ENCODE data around the gene DSTN.

DSTN gene

DNA sequence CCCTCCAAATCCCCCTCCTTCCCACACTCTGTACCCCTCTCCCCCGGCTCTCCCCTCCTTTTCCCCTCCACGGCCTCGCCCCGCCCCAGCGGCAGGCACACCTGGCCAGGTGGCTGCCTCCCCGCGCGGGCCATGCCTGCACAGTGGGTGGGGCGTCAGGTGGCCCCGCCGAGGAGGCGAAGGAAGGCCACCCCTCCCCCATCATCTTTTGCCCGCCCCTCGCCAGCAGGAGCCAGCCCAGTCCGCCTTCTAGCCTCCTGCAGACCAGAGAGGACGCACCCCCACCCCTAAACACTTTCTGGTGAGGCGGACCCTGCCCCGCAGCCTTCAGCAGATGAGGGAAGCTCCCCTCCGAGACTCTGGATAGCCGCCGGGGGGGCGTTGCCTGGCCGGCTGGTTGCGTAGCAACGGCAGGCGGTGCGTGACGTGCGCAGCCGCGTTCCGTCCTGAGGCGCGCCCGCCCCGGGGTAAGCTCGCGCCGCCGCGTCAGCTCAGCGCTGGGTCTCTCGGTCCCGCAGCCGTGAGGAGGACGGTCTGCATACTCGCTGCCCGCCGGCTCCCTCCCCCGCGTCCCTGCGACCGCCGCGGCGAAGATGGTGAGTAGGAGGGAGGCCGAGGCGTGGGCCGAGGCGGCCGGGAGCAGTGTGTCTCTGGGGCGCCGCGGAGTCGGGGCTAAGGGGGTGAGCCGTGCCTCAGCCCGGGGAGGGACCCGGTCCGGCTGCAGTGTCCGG, at the start of gene DSTN:
DSTN (plus strand) TSS at position 460 of the 731 bp plus-strand sequence; CDS start at position 594, 134 bp downstream.
- peak; percentile 91 for DNase-seq

DNA sequence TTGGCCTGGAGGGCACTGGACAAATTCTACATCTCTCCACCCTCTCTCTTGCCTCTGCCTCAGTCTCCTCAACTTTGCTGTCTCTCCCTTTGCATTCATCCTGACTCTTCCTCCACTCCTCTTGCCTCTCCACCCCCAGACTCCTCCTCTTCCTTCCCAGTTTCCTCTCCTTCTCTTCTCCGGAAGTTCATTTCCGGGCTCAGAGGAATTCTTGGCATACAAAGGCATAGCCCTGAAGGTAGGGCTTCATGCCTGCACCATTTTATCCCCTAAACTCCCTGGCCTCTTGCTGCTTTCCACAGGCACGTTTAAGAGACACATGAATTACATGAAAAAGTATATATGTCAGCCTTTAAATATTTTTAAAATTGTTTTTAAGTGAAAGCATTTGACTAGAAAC, 49.3 kb upstream of the DSTN start:
- no peak for DNase-seq

DNA sequence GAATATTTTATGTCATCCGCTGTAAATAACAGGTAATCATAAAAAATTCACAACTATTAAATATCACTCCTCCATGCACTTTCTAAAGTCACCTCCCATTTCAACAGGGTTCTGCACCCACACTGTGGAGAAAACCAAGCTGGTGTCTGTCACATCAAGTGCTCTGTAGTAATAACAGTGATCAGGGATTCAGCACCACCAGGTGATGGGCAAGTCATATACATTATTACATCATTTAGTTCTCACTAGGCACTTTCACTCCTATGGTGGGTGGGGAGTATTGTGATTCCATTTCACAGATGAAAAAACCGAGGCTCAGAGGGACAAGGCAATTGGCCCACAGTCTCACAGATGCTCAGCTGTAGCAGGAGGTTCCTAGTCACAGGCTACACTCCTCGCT, 47.3 kb upstream of the DSTN start:
- DNase-seq, result no peak

GRCh38 chr20:17523326-17523725, 46.5 kb upstream of the DSTN start:
- DNase-seq, result no peak

DNA sequence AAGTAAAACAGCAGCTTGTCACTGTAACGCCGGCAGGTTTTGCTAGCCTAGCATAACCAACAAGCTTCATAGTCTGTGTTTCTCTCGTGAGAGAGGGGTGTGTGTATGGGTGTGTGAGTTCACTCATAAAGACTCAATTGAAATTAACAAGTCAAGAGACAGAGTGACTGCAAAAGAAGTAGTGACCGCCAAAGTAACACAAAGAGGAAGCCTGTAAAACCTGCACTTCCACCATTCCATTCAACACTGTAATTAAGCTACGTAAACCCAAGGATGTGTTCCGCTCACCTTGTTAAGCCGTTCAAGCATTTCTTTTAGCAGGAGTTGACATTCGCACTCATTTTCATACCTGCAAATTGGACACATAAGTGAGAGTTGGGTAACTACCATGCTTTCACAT, 45.3 kb upstream of the DSTN start:
- no peak for DNase-seq

DNA sequence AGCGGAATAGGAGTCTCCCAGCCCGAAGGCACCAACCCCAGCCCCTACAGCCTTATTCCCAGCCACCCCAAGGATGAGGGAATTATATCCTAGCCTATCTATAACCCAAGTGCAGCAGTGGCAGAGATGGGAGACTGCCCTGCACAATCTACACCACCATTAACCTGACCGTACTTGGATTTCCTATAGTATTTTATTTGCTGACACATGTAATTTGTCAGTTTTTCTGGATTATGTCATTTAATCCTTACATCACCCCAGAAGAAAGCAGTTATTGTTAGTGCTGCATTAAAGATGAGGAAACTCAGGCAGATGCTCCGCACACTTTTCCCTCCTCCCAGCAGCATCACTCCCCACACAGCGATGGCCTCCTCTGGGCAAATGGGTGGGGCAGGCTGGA, 44.7 kb upstream of the DSTN start:
- DNase-seq, result no peak

- DNase-seq, result peak; percentile 56
Measured at GRCh38 chr20:17525650-17526049, 44.2 kb upstream of the DSTN start.

DNA sequence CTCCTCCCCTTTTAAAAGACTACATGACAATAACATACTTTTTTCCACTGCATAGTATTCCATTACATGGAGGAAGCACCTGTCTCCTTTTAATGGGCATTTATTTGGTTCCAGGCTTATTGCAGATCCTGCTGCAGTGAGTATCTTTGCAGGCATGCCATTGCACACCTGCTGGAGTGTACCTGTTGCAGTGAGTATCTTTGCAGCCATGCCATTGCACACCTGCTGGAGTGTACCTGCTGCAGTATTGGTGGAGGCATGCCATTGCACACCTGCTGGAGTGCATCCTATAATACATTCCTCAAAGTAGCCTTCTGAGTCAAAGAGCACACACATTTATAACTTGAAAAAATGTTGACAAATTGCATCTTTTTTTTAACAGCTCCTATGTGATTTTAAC, 40.3 kb upstream of the DSTN start:
- DNase-seq, result no peak

GRCh38 chr20:17530153-17530552, 39.7 kb upstream of the DSTN start:
- no peak for DNase-seq

DNA sequence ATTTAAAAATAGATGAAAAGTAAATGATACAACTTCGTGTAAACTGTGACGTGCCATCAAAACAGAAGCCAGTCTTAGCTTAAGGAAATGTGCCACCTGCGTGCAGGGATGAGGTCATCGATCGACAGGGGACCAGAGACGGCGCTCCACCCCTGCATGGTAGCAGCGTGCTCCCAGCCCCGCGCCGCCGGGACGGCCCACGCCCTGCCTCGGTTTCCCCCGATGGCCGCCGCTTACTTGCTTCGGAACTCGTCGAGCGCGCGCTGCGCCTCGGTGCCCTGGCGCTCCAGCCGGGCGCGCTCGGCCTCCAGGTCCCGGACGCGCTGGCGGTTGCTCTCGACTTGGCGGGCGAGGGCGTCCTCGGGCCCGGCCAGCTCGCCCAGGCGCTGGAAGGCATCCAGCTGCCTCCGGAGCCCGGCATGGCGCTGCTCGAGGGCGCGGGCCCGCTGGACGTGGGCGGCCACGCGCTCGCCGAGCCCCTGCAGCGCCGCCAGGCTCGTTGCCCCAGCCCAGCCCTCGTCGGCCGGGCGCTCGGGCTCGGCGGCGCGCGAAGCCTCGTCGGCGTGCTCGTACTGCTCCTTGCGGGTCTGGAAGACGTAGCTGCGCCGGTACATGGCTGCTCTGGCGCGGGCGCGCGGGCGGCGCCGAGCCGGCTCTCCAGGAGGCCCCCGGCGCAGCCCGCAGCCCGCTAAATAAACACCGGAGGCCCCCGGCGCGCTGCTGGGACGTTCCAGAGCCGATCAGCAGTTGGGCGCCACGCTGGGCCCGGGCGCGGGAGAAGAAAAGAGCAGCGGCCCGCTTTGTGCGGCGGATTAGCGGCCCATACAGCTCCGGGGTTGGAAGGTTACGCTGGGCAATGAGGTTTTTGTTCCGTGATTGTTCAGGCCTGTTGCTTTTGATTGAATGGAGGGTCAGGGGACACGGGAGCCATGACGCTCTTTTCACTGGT, 38.9 kb upstream of the DSTN start, which contains the start of gene BFSP1:
BFSP1 (minus strand) TSS at position 664 of the 949 bp plus-strand sequence; CDS start at position 614, 50 bp downstream.
- DNase-seq, result peak; percentile 73

- DNase-seq, result no peak
Measured at GRCh38 chr20:17531665-17532025, 38.2 kb upstream of the DSTN start.

- DNase-seq, result peak; percentile 62
Measured at GRCh38 chr20:17533396-17533795, 36.5 kb upstream of the DSTN start.

- no peak for DNase-seq
Measured at GRCh38 chr20:17534077-17534476, 35.8 kb upstream of the DSTN start.

- peak; percentile 81 for DNase-seq
Measured at GRCh38 chr20:17536944-17537444, 32.9 kb upstream of the DSTN start.

DNA sequence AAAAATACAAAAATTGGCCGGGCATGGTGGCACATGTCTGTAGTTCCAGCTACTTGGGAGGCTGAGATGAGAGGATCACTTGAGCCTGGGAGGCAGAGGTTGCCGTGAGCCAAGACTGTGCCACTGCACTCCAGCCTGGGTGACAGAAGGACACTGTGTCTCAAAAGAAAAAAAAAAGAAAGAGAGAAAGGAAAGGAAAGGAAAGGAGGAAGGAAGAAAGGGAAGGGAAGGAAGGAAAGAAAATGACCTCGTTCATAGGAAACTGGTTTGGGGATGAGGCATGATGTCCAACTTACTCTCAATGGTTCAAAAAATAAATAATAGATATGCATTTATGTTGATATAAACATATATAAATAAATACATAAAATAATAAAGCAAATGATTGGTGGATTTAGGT, 31.9 kb upstream of the DSTN start:
- DNase-seq, result no peak

- DNase-seq, result peak; percentile 73
Measured at GRCh38 chr20:17538517-17539170, 31.2 kb upstream of the DSTN start.

DNA sequence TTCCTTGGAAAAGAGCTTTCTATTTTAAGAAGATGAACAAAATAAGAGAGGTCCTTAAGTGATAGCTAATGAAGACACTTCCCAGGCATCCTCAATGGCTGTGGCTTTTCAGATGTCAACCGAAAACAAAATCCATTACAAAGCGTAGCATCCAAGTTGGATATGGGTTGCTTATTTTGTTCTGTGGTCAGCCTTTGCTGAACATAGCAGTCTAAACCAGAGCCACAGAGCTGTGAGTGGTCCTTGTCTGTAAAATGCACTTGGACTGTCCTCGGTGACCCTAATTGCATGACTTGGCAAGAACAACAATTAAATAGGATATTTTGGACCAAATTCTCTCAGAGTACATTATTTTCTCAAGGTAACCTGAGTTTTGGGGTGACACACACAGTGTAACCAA, 28.3 kb upstream of the DSTN start:
- no peak for DNase-seq

DNA sequence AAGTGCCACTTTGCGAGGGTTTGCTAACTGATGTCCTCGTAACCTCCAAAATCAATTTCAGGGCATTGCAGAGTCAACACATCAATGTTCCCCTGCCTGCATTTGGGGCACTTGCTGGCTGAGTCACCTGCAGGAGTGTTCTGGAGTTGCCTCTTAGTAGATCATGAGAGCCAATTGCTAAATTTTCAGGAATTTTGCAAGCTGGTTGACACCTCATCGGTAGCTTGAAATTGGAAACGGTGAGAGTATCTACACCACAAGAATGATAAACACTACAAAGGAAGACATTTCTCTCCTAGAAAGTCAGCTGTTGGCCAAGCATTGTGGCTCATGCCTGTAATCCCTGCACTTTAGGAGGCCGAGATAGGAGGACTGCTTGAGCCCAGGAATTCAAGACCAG, 27.9 kb upstream of the DSTN start:
- DNase-seq, result no peak

DNA sequence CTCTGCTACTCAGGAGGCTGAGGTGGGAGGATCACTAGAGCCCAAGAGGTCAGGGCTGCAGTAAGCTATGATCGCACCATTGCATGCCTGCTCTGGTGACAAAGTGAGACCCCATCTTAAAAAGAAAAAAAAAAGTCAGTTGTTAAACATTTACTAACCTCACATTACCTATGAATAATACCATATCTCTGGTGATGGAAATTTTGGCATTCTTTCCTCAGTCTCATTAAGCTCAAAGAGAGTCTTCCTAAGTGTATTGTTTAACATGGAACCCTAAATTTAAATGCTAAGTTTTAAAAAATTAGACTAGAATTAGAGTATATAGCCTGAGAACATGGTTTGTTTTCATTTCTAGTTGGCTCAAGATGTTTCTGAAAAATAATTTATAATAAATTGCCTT, 27.4 kb upstream of the DSTN start:
- DNase-seq, result no peak

DNA sequence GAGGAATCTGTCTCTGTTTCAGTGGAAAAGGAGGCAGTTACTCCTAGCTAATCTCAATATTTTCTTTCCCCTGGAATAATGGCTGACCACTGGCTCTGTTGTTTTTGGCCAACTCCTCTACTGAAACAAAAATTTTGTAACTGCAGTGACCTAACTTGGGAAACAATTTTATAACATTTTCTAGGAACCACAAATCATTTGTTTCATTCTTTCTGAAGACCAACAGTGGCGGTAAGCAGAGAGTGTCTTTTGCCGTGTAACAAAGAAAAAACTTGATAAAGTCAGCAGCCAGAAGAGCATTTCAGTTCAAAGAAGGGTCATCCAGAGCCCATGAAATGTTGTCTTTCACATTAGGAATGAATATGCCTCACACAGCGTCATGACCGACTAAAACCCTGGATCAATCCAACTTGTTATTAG, 26.9 kb upstream of the DSTN start:
- no peak for DNase-seq

DNA sequence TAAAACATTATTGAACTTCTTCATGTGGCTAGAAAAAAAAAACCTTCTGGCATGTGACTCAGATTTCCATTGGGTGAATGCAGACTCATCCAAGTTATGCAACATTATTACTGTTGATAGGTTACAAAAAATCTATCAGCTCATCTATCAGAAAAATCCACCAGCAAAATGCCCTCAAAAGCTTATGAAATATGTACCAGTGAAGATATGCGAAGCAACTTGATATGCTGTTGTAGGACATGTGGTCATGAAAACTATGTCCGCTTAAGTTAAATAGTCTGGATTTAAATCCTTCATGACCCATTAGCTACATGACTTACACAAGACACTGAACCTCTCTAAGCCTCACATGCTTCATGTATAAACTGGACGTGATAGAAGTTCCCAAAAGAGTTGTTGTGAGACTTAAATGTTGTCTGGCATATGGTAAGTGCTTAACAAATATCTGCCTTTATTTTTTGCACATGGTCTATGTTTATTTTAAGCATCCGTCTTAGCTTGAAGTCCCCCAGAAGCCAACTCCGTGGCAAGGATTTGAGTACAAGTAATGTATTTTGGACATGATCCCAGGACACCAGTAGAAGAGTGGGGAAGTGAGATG, 26.2 kb upstream of the DSTN start:
- DNase-seq, result no peak

DNA sequence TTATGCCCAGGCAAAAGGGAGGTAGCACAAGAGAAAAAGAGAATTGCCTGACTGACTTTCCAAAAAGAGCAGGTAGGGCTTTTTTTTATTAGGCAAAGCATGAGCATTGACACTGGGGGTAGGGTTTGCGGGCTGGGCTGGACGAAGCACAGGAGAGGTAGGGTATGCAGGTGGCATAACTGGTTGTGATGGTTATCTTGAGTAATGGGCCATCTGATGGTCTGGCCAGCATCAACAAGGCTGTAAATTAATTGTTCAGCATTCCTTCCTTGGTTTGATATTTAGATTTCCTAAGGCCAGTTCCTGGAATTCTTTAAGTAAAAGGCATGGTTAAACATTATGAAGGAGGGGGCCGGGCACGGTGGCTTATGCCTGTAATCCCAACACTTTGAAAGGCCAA, 24.7 kb upstream of the DSTN start:
- DNase-seq, result no peak

DNA sequence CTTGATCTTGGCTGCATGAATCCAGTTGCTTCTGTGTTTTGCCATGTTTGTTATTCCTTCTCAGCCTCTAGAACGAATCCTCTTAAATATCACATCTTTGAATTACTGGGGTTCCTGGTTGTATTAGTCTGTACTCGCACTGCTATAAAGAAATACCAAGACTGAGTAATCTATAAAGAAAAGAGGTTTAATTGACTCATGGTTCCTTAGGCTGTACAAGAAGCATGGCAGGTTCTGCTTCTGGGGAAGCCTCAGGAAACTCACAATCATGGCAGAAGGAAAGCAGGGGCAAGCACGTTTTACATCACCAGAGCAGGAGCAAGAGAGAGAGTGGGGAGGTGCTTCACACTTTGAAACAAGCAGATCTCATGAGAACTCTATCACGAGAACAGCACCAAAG, 20.7 kb upstream of the DSTN start:
- no peak for DNase-seq
